Left hindlimb (tissue), 1 donor: ENCODE measurements around the gene CDHR4.
"Not testable (repeated sequence)": the region's sequence is repeated elsewhere in the genome, so short reads cannot be mapped to it uniquely, and the experiment has no call there.

ENCODE experiments used
- DNase-seq: peaks from one replicate; pipeline ENCODE4 v3.0.0-alpha.2; 2018

CDHR4 gene

DNA sequence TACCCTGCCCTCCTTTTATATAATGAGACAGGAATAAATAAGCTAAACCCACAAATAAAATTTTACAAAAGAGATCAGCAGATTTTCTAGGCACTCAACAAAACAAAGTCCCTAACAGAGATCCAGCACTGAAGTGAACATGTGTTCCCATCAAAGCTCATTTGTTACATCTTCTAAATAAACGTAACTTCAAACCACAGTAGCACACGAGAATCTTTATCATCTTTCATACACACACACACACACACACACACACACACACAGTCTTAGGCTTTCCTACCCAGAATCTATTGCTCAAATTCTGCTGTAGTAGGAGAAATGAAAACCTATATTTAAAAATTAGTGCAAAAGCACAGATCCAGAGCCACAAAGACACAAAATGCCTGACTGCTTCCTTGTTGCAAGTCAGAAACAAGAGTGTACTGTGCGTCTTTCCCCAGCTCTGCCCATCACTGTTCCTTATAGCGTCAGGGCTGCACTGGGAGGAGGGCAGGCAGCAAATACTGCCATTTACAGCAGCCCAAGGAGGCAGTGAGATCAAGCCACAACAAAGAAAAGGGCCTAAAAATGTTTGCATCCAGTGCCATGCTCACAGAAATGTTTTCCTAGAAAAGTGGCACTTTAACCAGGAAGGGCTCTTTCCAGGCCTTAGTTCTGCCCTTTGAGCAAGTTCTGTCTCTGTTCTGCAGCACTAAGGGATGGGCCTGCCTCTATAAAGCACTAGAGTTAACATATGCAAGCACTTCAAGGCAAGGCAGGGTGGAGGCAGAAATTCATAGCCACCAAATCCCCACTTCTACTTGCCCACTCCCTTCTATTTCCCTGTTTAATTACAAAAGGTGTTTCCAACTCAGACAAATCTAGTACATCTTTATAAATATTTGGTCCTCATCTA lies 19.3 kb downstream of the CDHR4 start:
- DNase-seq: no peak

DNA sequence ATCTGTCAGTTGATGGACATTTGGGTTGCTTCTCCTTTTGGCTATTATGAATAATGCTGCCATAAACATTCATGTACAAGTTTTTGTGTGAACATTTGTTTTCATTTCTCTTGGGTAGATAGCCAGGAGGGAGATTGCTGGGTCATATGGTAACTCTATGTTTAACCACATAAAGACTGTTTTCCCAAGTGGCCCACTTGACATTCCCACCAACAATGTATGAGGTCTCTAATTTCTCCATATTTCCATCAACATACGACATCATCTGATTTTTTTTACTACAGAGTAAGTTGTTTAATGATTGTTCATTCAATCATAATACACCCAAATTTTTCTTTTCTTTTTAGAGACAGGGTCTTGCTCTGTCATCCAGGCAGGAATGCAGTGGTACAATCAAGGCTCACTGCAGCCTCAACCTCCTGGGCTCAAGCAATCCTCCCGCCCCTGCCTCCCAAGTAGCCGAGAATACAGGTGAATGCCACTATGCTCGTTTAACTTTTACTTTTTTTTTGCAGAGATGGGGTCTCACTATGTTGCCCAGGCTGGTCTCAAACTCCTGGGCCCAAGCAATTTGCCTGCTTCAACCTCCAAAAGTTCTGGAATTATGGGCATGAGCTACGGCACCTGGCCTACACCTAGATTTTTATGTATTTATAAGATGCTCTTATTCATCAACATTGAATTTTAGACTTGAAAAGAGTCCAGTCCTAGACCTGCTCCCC lies 20.2 kb downstream of the CDHR4 start:
- no peak for DNase-seq

DNA sequence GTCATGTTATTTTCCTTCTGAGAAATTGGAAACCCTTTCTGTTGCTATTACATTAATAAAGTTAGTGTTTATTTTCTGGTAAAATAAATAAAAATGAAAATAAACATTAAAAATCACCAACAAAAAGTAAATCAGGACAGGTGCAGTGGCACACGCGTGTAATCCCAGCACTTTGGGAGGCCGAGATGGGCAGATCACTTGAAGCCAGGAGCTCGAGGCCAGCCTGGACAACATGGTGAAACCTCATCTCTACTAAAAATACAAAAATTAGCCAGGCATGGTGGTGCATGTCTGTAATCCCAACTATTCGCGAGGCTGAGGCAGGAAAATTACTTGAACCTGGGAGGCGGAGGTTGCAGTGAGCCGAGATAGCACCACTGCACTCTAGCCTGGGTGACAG lies 23.6 kb downstream of the CDHR4 start:
- DNase-seq: not testable (repeated sequence)

DNA sequence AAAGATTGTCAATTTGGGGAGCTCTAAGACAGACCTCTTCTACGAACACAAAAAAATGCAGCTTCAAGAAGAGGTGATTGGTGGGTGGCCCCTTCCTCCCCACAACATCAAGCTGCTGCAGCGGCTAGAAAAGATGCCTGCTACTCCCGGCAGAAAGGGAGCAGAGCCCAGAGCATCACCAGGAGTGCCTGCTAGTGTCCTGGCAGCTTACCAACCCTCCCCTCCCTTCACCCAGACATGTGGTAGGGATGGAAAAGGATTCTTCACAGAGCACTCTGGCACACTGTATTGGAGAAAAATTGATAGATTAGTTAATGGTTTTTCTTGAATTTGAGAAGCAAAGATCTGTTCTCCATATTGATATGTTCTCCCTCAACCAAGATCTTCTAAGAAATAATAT lies 24.1 kb downstream of the CDHR4 start:
- no peak for DNase-seq

DNA sequence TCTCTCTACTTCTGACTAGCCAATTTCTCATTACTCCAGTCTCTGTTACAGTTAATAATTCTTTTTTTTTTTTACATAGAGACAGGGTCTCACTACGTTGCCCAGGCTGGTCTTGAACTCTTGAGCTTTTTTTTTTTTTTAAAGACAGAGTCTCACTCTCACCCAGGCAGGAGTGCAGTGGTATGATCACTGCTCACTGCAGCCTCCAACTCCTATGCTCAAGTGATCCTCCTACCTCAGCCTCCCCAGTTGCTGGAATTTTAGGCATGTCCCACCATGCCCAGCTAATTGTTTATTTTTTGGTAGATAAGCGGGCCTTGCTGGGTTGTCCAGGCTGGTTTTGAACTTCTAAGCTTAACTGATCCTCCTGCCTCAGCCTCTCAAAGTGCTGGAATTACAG lies 27.0 kb downstream of the CDHR4 start:
- no peak for DNase-seq

DNA sequence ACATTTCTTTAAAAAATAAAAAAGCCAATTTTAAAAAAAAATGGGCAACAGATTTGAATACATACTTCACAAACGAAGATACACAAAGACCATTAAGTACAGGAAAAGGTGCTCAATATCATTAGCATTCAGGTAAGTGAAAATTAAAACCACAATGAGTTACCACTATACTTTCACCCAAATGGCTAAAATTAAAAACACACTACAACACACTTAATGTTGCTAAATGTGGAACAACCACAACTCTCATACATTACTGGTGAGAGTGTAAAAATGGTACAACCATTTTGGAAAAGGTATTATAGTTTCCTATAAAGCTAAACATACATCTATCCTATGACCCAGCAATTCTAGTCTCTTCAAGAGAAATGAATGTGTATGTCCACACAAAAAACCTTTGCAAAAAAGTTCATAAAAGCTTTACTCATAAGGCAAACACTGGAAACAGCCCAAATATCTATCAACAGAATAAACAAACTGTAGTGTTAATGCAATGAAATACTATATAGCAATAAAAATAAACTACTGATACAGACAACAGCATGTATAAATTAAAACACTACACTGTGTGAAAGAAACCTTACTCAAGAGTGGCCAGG lies 28.2 kb downstream of the CDHR4 start:
- DNase-seq: no peak

DNA sequence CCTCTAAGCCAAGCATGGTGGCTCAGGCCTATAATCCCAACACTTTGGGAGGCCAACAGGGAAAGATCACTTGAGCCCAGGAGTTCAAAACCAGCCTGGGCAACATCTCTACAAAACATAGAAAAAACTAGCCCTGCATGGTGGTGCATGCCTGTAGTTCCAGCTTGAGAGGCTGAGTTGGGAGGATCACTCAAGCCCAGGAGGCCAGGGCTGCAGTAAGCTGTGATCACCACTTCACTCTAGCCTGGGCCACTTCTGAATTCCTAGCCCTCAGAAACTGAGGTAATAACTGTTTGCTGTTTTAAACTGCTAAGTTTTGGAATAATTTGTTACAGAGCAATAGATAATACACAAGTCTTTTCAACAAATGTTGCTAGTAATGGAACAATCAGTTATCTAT lies 29.7 kb downstream of the CDHR4 start:
- DNase-seq: no peak

DNA sequence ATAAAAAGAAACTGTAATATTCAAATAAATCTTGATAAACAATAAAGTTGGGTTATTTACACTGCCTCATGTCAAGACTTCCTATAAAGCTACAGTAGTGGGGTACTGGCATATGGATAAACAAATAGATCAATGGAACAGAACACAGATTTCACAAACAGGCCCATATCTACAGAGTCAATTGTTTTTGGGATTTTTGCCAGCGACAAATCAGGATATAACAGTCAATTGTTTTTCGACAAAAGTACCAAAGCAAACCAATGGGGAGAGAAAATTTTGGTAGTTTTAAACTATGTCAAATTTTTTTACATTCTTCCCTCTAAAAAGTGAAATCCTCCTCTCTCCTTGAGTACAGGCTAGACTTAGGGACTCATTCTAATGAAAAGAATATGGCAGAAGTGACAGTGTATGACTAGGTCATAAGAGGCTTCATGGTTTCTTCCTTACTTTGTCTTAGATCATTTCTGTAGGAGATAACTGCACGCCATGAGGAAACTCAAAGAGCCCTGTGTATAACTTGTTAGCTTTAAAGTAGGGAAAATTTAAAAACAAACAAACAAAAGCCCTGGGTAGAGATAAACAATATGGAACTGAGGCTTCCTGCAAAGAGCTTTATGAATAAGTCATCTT lies 30.3 kb downstream of the CDHR4 start:
- no peak for DNase-seq

DNA sequence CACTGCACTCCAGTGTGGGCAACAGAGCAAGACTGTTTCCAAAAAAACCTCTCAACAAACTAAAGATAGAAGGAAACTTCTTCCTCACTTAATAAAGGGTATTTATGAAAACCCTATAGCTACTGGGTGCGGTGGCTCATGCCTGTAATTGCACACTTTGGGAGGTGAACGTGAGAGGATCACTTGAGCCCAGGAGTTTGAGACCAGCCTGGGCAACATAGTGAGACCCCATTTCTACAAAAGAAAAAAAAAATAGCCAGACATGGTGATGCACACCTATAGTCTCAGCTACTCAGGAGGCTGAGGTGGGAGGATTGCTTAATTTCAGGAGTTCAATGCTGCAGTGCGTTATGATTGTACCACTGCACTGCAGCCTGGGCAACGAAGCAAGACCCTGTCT lies 35.7 kb downstream of the CDHR4 start:
- DNase-seq: no peak

DNA sequence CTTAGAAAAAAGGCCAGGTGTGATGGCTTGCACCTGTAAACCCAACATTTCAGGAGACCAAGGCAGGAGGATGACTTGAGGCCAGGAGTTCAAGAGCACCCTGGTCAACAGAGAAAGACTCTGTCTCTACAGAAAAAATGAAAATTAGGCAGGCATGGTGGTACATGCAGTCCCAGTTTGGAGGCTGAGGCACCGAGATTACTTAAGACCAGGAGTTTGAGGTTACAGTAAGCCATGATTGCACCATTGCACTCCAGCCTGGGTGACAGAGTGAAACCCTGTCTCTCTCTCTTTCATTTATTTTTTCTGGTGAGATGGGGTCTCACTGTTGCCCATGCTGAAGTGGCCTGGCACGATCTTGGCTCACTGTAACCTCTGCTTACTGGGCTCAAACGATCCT lies 38.0 kb downstream of the CDHR4 start:
- no peak for DNase-seq

DNA sequence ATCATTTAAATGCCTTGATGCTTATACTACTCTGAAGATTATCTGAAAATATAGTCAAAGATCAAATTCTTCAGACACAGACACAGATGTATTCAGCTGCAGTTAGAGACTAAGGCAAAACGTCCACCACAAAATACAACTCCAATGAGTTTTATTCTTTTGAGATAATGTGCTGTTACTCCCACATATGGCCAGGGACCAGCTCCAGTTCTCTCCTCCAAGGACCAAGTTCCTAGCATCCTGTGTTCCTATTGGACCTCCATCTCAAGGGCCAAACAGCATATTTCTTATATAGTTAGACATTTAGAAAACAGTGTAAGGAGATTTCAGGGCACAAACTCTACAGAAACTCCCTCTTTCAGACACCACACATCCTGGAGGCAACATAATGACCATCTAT lies 40.4 kb downstream of the CDHR4 start:
- DNase-seq: no peak

DNA sequence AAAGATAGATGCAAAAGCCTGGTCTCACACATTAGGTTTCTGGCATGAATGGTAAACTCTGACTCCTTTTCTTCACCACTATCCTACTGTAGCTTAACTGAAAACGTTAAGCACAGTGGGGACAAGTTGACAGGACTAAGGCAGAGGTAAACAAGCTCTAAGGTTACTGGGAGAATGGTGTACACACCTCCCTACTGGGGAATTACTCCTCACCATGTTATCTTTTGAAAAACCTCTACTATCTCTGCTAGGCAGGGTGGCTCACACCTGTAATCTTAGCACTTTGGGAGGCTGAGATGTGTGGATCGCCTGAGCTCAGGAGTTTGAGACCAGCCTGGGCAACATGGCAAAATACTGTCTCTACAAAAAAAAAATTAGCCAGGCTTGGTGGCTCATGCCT lies 42.5 kb downstream of the CDHR4 start:
- DNase-seq: no peak

DNA sequence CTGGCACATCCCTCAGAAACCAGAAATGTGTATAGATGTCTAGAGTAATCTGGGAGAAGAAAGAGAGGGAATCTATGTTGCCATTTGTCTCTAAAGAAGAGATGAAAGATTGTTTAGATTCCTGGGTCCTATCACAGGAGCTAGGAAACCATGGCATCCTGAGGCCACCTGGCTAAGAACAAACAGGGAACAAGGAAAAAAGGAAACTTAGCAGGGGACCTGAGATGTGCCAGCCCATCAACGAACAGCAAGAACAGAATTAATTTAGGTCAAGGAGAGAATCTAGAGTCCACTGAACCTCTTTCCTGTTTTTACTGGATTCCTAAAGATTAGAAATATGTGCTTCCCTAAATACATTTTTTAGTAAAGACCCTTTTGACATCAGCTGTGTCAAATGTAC lies 43.6 kb downstream of the CDHR4 start:
- DNase-seq: no peak

DNA sequence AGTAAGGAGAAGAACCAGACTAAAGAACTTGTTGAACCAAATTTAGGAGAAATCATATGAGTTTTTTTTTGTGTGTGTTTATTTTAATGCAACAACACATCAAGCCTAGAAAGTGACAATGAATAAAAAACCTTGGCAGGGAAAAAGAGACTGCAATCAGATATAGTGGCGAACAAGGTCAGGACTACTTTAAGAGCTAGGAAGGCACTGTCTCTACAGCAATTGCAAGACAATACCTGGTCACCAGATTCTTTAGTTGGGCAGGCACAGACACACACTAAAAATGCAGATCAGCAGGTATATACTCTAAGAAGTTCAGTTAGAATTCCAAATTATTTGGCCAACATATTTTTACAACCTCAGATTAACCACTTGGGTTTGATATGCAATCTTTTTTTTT lies 45.1 kb downstream of the CDHR4 start:
- no peak for DNase-seq

DNA sequence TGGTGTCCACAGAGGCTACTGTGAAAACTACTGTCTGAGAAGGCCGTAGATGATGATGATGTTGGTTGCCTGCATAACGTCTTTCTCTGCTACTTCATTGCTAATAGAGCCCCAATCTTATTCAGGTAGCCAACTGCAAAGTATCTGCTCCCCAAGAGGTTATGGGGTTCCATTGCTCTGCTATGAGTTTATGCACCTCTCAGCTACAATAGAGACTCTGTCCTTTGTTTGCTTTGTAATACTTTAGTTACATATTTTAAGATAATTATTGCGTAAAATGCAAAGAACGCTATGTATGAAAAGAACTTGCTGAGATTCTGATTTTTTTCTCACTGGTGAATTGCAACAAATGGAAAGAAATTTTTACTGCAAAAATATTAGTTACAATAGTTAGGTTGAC lies 48.2 kb downstream of the CDHR4 start:
- no peak for DNase-seq

DNA sequence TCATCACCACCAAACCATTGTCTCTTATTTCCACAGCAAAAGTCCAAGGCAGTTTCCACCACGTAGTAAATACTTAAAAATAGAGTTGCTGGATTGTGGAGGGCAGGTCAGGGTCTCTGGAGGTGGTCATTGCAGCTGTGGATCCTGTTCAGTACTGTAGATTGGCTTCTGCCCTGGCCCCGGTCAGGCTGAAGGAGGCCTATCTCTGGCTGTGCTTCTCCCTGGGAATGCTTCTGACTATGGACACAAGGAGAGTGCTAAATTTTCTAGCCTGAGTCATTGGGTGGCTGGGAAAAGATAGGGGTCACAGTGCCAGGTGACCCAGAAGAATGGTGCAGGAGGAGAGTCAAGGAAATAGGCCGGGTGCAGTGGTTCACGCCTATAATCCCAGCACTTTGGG lies 49.6 kb downstream of the CDHR4 start:
- no peak for DNase-seq

DNA sequence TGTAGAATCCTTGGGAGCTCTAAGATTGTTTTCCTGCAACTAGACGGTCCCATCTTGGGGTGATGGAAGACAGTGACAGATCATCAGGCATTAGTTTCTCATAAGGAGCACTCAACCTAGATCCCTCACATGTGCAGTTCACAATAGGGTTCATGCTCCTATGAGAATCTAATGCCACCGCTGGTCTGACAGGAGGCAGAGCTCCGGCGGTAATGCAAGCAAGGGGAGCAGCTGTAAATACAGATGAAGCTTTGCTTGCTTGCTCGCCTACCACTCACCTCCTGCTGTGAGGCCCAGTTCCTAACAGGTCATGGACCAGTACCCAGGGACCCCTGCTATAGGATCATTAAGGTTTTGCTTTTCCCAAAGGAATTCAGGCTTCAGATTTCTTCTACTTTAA lies 50.8 kb downstream of the CDHR4 start:
- DNase-seq: not testable (repeated sequence)

DNA sequence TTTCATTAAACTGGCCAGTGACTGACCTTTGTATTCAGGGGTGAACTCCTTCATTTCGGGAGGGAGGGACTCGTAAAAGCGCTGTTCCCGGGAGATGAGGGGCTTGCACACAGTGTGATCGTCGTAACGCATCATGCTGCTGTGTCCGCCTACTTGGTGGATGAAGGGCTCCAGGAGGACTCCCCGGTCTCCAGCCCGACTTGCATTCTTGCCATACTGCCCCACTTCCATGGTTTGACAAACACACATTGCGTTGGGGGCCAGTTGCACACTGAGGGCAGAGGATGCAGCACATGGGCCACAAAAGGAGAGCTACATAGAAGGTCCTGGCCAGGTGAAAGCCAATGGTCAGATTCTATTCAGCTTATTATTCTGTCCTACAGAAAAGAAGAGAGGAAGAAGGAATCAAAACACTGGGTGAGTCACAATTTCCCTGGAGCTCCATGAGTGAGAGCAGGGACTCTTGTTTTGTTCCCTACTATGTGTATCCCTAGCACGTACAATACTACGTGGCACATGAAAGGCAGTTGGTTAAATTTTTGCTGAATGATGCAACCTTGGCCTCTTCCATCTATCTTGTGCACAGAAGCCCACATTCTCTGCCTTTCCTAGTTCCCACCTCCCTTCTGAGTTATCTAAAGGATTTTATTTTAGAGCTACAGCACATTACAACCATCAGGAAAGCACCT lies 51.7 kb downstream of the CDHR4 start:
- no peak for DNase-seq

DNA sequence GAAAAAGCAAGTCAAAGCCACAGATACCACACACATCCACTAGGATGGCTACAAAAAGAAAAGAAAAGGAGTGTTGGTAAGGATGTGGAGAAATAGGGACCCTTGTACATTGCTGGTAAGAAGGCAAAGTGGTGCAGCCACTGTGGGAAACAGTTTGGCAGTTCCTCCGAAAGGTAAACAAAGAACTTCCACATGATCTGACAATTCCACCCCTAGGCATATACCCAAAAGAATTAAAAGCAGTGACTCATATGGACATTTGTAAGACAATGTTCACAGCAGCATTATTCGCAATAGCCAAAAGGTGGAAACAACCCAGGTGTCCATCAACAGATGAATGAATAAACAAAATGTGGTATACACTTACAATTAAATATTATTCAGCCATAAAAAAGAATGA lies 53.7 kb downstream of the CDHR4 start:
- DNase-seq: no peak
